Ovary (tissue), 3 donors: Measurements from ENCODE around the gene GALNT5.

Experiments used
- CTCF ChIP-seq, 3 donors: fragments of 450-650 bp in 2 of 3; fragments of 200-600 bp in 1 of 3; IDR thresholded peaks; one replicate each; pipeline versions ENCODE4 v1.5.1 to v1.8.0; 2016 to 2022; ENCODE audit warnings: antibody characterized with exemption in 3 of 3, mild to moderate bottlenecking in 1 of 3
- POLR2A ChIP-seq: fragments of 450-650 bp; IDR thresholded peaks from one replicate; pipeline ENCODE4 v1.6.1; 2017; ENCODE audit warnings: antibody characterized with exemption, mild to moderate bottlenecking, moderate library complexity
- donor health status: DM: no; HTN: no; CAD: no.

- no peak for TF ChIP-seq CTCF (IDR thresholded peaks at IDR 0.05)
- no peak for TF ChIP-seq POLR2A
Measured at GRCh38 chr2:157281316-157281715, 23.8 kb downstream of the GALNT5 start.
